GM12878 (cell line): ENCODE results near the gene RASAL2. TPM values are rescaled to one million over a fixed set of nuclear protein-coding genes. Genes with fewer than 3 reads are reported as not detected.

Experiments
- ATAC-seq: fragments of 200-7000 bp; cut with Tn5 transposase; 3 replicates; pipeline ENCODE4 v1.9.1; 2020; ENCODE audit warnings: mild to moderate bottlenecking, moderate library complexity
- BruUV-seq: library from RNA; stranded (reverse); fragments of 400-500 nt; replicated peaks from 2 replicates; lab custom pipeline; 2021; lab: Mats Ljungman, UMichigan
- CTCF ChIA-PET: fragments of 300-600 bp; sonication (Branson Sonifier 250); formaldehyde crosslinking; extraction: SDS; loops from one replicate; lab custom pipeline; 2021; ENCODE audit warnings: inconsistent platforms; lab: Yijun Ruan, JAX
- POLR2A ChIA-PET: fragments of 350-600 bp; formaldehyde crosslinking; extraction: SDS; loops from one replicate; lab custom pipeline; 2021; ENCODE audit warnings: inconsistent platforms; lab: Charles Lee
- RAD21 ChIA-PET: fragments of 300-600 bp; sonication (Branson Sonifier 250); formaldehyde crosslinking; loops from one replicate; lab custom pipeline; 2023; ENCODE audit warnings: antibody characterized with exemption; ENCODE audit not compliant: unreplicated experiment; lab: Charles Lee
- SMC1A ChIA-PET: fragments of 300-600 bp; sonication (Branson Sonifier 250); formaldehyde crosslinking; loops from one replicate; lab custom pipeline; 2023; ENCODE audit not compliant: unreplicated experiment, uncharacterized antibody; lab: Charles Lee
- DNase-seq: peaks from one replicate; pipeline ENCODE4 v3.0.0-alpha.2; 2011; ENCODE audit warnings: low read depth, low spot score
- FAIRE-seq: peaks from 3 replicates; lab custom pipeline; 2011; peaks lifted over from hg19 to GRCh38; lab: Jason Lieb, UNC
- H2AFZ ChIP-seq: 2 replicates; pipeline ENCODE4 v1.6.0; 2011; ENCODE audit warnings: low read depth, low read length, control low read depth; ENCODE audit not compliant: control insufficient read depth
- H3K27ac ChIP-seq: 2 replicates; pipeline ENCODE4 v1.5.1; 2011; ENCODE audit warnings: control low read depth; ENCODE audit not compliant: control insufficient read depth, insufficient read depth
- H3K27me3 ChIP-seq, 2 experiments: replicated peaks in 1 of 2; 2 replicates each; pipeline versions ENCODE4 v1.6.0 to v1.6.1; 2011; ENCODE audit warnings: low read length in 1 of 2; ENCODE audit not compliant: control insufficient read depth in 2 of 2, insufficient read depth in 2 of 2
- H3K36me3 ChIP-seq, 2 experiments: 2 replicates each; pipeline ENCODE4 v1.5.1; 2011; ENCODE audit warnings: low read length in 1 of 2; ENCODE audit not compliant: control insufficient read depth in 2 of 2, insufficient read depth in 2 of 2
- H3K4me1 ChIP-seq: 2 replicates; pipeline ENCODE4 v1.6.1; 2011; ENCODE audit warnings: mild to moderate bottlenecking, low read length, moderate library complexity, mixed read lengths; ENCODE audit not compliant: control insufficient read depth, insufficient read depth
- H3K4me2 ChIP-seq: 2 replicates; pipeline ENCODE4 v1.6.0; 2011; ENCODE audit warnings: control low read depth; ENCODE audit not compliant: control insufficient read depth, insufficient read depth
- H3K4me3 ChIP-seq: fragments of 200-600 bp; sonication (generic); 2 replicates; pipeline ENCODE4 v1.5.1; 2016
- H3K79me2 ChIP-seq: 2 replicates; pipeline ENCODE4 v1.6.0; 2011; ENCODE audit warnings: low read length; ENCODE audit not compliant: control insufficient read depth, insufficient read depth
- H3K9ac ChIP-seq: 2 replicates; pipeline ENCODE4 v1.8.0; 2011; ENCODE audit warnings: low read length, control low read depth, mixed read lengths; ENCODE audit not compliant: control insufficient read depth, insufficient read depth
- H3K9me3 ChIP-seq: replicated peaks from 3 replicates; pipeline ENCODE4 v1.5.1; 2011; ENCODE audit warnings: mild to moderate bottlenecking, low read length; ENCODE audit not compliant: control insufficient read depth, insufficient read depth
- H4K20me1 ChIP-seq: 2 replicates; pipeline ENCODE4 v1.6.0; 2011; ENCODE audit not compliant: control insufficient read depth, insufficient read depth
- ATF7 ChIP-seq: fragments of 450-650 bp; IDR thresholded peaks from 2 replicates; pipeline ENCODE4 v1.6.1; 2016; ENCODE audit warnings: low read depth, mild to moderate bottlenecking
- DPF2 ChIP-seq: fragments of 450-650 bp; IDR thresholded peaks from 2 replicates; pipeline ENCODE4 v1.6.1; 2017; ENCODE audit warnings: mild to moderate bottlenecking
- E2F8 ChIP-seq: fragments of 450-650 bp; IDR thresholded peaks from 2 replicates; pipeline ENCODE4 v1.6.1; 2018; ENCODE audit warnings: mild to moderate bottlenecking, low read depth, moderate library complexity; ENCODE audit not compliant: partially characterized antibody
- IRF4 ChIP-seq: IDR thresholded peaks from 2 replicates; pipeline ENCODE4 v1.6.1; 2011; ENCODE audit warnings: low read depth, low read length
- JUNB ChIP-seq: IDR thresholded peaks from 2 replicates; pipeline ENCODE4 v1.6.1; 2016; ENCODE audit warnings: antibody characterized with exemption, mild to moderate bottlenecking
- NFYB ChIP-seq: IDR thresholded peaks from 2 replicates; pipeline ENCODE4 v1.6.1; 2011; ENCODE audit warnings: low read depth, mild to moderate bottlenecking, low read length, improper control_type of control experiment, moderate library complexity; ENCODE audit not compliant: insufficient read depth
- RUNX3 ChIP-seq: IDR thresholded peaks from 2 replicates; pipeline ENCODE4 v1.6.1; 2012; ENCODE audit warnings: low read length, inconsistent platforms
- SMARCA5 ChIP-seq: fragments of 450-650 bp; IDR thresholded peaks from 2 replicates; pipeline ENCODE4 v1.6.1; 2017; ENCODE audit warnings: mild to moderate bottlenecking
- YY1 ChIP-seq: IDR thresholded peaks from 2 replicates; pipeline ENCODE4 v1.6.1; 2011; ENCODE audit warnings: low read depth, mild to moderate bottlenecking, low read length
- WGBS: methylation state at CpG from one replicate; pipeline ENCODE4 v1.1.6; 2016; ENCODE audit warnings: low lambda C conversion rate; ENCODE audit not compliant: insufficient replicate concordance, insufficient coverage; ENCODE audit errors: missing lambda C conversion rate; 5-methylcytosine and 5-hydroxymethylcytosine counted together
- in situ Hi-C: fragments of 300-500 bp; cut with MboI; formaldehyde crosslinking; loops from 9 replicates; pipeline ENCODE4 v1.14.3; 2018; ENCODE audit warnings: mixed read lengths
- intact Hi-C: fragments of 100-400 bp; cut with micrococcal nuclease; formaldehyde crosslinking; loops from one replicate; pipeline ENCODE4 v1.14.2; 2022; ENCODE audit not compliant: unreplicated experiment
- polyA plus RNA-seq, 11 experiments: library from polyadenylated mRNA; depleted of rRNA in 4 of 11; unstranded in 6 of 11; stranded (reverse) in 5 of 11; fragments of >200 nt; fragmentation: Nextera tagmentation in 4 of 11; fragmentation: Illumina TruSeq in 1 of 11; extraction: Ambion mirVana in 4 of 11; extraction: Trizol in 1 of 11; gene quantifications; 1 replicate in 1 of 11; 2 replicates in 10 of 11; pipeline versions ENCODE4 v1.2.1 to v1.2.3, GENCODE V29; 2011 to 2016; ENCODE audit warnings: inconsistent platforms in 2 of 11, missing spikeins in 2 of 11, low read depth in 1 of 11
- total RNA-seq, 4 experiments: library from RNA; depleted of rRNA in 3 of 4; stranded (reverse); fragments of >200 nt in 3 of 4; fragmentation: Illumina TruSeq in 1 of 4; extraction: Trizol in 1 of 4; gene quantifications; 2 replicates each; pipeline versions ENCODE4 v1.2.1 to v1.2.3, GENCODE V29; 2013 to 2021
- TF ChIP-seq, protein P1 (sequence below): IDR thresholded peaks from 2 replicates; pipeline ENCODE4 v1.6.1; 2012; ENCODE audit warnings: low read depth, low read length, improper control_type of control experiment
- TF ChIP-seq, protein P2 (sequence below): IDR thresholded peaks from 2 replicates; pipeline ENCODE4 v1.6.1; 2011; ENCODE audit warnings: low read depth, low read length, improper control_type of control experiment, borderline replicate concordance

The RASAL2 gene
- total and polyA plus RNA-seq, 10 of the 15 experiments (the other 5 are each of a cell fraction or from before 2014, with no cell fraction given) = 0.02 to 6.9 (median 0.17) TPM; not detected in 1

- Histone ChIP-seq H3K4me2 (no peak overlapping the region), H2AFZ (no peak overlapping the region)
These were observed 46.4 kb upstream of the RASAL2 start for GRCh38 chr1:178047403-178048093.

DNA sequence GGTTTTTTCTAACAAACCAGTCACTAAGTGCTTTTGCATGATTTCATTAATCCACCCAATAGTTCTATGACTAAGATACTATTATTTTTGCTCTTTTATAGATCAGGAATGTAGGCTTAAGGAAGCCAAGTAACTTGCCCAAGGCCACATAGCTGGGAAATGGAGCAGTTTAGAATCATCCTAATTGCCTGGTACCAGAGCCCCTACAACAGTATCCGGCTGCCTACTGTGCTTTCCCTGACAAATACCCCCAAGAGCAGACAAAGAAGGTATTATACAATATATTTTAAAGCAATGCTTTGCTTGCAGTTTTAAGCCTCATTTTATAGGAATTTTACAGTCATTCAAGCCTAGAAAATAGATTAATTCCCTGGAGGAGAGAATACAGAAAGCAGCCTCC, 45.5 kb upstream of the RASAL2 start:
- no peak overlapping the region for H3K4me2 ChIP-seq
- 31% methylated on average over 1 of the region's 1 CpG for WGBS
- POLR2A ChIA-PET = no interaction called here

More at GRCh38 chr1:178047403-178048093, 46.4 kb upstream of the RASAL2 start:
- ATAC-seq (no peak), DNase-seq (no peak), FAIRE-seq (no peak)
- POLR2A ChIA-PET = no interaction called here
- TF ChIP-seq SMARCA5 = no peak
- TF ChIP-seq JUNB = no peak
- in situ Hi-C loops (loop anchor here (25.0 kb wide), 1 partner anchor 140 kb away; no protein-coding TSS in a partner anchor), intact Hi-C loops (no loop called here)
- no peaks in the 10 kb centered on the region; the same call in 2 of the 3 replicates for H3K9me3 ChIP-seq
- H3K4me3 ChIP-seq = no peak overlapping the region
- SMC1A ChIA-PET = interaction anchor here (0.6 to 1.7 kb wide), 3 partner anchors 11 to 20 kb away, joined by 3 to 4 read pairs (median 4); no protein-coding TSS in a partner anchor
- WGBS = 4% methylated on average over 2 of the region's 2 CpGs
- no peaks in the 10 kb centered on the region for H3K36me3 ChIP-seq
- no peaks in the 10 kb centered on the region for H3K4me1 ChIP-seq
- RAD21 ChIA-PET = no interaction called here
- no TSS peak for BruUV-seq
- H3K27me3 ChIP-seq = no peaks in the 10 kb centered on the region
- CTCF ChIA-PET = interaction anchor here (0.6 to 2.1 kb wide), 3 partner anchors 9 to 65 kb away, joined by 3 to 7 read pairs (median 3); no protein-coding TSS in a partner anchor
- no peak overlapping the region for H3K9ac ChIP-seq
- no peaks in the 10 kb centered on the region for H4K20me1 ChIP-seq
- H3K79me2 ChIP-seq = no peaks in the 10 kb centered on the region
- no peak overlapping the region for H3K27ac ChIP-seq

More for the DNA sequence above, 45.5 kb upstream of the RASAL2 start:
- H2AFZ ChIP-seq = no peak overlapping the region
- H3K4me3 ChIP-seq = no peak overlapping the region
- SMC1A ChIA-PET = interaction anchor here (1.2 kb wide), 1 partner anchor 27 kb away, joined by 3 read pairs; no protein-coding TSS in a partner anchor
- no TSS peak for BruUV-seq
- H3K27me3 ChIP-seq = no peaks in the 10 kb centered on the region
- ATAC-seq (no peak), FAIRE-seq (no peak), DNase-seq (no peak)
- intact Hi-C loops = no loop called here
- no peak overlapping the region for H3K9ac ChIP-seq
- CTCF ChIA-PET = interaction anchor here (1.0 to 2.1 kb wide), 3 partner anchors 16 to 100 kb away, joined by 3 to 7 read pairs (median 4); no protein-coding TSS in a partner anchor
- H3K79me2 ChIP-seq = no peaks in the 10 kb centered on the region
- RAD21 ChIA-PET = no interaction called here
- H3K36me3 ChIP-seq = no peaks in the 10 kb centered on the region
- no peaks in the 10 kb centered on the region; the same call in 2 of the 3 replicates for H3K9me3 ChIP-seq
- no peaks in the 10 kb centered on the region for H3K4me1 ChIP-seq
- H3K27ac ChIP-seq = no peak overlapping the region
- H4K20me1 ChIP-seq = no peaks in the 10 kb centered on the region
- in situ Hi-C loops = loop anchor here (25.0 kb wide), 1 partner anchor 139 kb away; no protein-coding TSS in a partner anchor
- no peak for TF ChIP-seq E2F8
- TF ChIP-seq DPF2 = no peak
- TF ChIP-seq RUNX3 = no peak
- no peak for TF ChIP-seq SMARCA5
- no peak for TF ChIP-seq YY1
- TF ChIP-seq IRF4 = no peak
- TF ChIP-seq, protein P1, sequence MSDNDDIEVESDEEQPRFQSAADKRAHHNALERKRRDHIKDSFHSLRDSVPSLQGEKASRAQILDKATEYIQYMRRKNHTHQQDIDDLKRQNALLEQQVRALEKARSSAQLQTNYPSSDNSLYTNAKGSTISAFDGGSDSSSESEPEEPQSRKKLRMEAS = no peak
- TF ChIP-seq, protein P2, sequence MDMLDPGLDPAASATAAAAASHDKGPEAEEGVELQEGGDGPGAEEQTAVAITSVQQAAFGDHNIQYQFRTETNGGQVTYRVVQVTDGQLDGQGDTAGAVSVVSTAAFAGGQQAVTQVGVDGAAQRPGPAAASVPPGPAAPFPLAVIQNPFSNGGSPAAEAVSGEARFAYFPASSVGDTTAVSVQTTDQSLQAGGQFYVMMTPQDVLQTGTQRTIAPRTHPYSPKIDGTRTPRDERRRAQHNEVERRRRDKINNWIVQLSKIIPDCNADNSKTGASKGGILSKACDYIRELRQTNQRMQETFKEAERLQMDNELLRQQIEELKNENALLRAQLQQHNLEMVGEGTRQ = no peak
- no peak for TF ChIP-seq ATF7
- TF ChIP-seq NFYB = no peak
- TF ChIP-seq, all 136 proteins: peak for 0
